GM21526 (cell line): ENCODE measurements around the gene VTI1A.

Experiments used
- ATAC-seq: cut with Tn5 transposase; IDR thresholded peaks from one replicate; pipeline ENCODE4 v1.9.1; 2021; ENCODE audit warnings: moderate library complexity; ENCODE audit not compliant: unreplicated experiment, low FRiP score

The VTI1A gene

DNA sequence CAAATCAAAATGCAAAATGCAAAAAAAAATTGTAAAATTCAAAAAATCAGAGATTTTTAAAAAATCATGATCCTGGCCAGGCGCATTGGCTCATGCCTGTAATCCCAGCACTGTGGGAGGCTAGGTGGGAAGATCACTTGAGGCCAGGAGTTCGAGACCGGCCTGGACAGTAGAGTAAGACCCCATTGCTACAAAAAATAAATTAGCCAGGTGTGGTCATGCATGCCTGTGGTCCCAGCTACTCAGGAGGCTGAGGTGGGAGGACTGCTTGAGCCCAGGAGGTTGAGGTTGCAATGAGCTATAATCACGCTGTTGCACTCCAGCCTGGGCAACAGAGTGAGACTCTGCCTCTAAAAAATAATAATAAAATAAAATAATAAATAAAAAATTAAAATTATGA lies 347.2 kb downstream of the VTI1A start:
- ATAC-seq, result no peak

- no peak for ATAC-seq
Measured at GRCh38 chr10:112795067-112795466, 348.1 kb downstream of the VTI1A start.

GRCh38 chr10:112797197-112797596 lies 350.2 kb downstream of the VTI1A start:
- no peak for ATAC-seq

- ATAC-seq, result no peak
Measured at GRCh38 chr10:112797855-112798254, 350.8 kb downstream of the VTI1A start.

GRCh38 chr10:112799038-112799437 lies 352.0 kb downstream of the VTI1A start:
- ATAC-seq, result no peak

- no peak for ATAC-seq
Measured at GRCh38 chr10:112799726-112800510, 352.9 kb downstream of the VTI1A start.

DNA sequence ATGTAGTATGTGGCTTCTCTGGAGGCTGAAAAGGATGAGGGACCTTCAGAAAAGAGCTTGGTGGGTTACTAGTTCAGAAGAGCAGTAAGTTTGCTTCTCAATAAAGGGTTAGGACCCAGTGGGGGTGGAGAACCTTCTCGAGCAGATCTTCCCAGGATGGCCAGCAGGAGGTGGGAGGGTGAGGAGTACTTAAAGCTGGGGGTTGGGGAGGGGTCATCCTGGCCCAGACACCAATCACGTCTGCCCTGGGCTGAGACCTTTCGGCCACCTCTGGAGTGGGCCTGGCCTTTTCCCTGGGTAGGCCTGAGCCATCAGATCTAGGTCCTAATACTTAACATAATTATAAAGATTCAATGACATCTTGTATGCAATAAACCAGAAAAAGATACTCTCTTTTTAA lies 354.0 kb downstream of the VTI1A start:
- no peak for ATAC-seq

DNA sequence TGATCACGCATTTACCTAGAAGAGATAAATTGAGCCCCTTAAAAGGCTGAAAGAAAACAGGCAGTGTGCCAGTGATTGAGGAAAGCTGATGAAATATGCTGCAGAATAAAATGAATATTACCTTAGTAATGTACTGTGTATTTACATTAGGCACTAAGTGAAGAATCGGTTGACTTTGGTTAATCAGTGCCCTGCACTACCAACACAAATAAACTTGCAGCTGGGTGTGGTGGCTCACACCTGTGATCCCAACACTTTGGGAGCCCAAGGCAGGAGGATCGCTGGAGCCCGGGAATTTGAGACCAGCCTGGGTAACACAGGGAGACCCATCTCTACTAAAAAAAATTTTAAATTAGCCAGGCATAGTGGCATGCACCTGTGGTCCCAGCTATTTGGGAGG lies 354.7 kb downstream of the VTI1A start:
- ATAC-seq, result no peak

DNA sequence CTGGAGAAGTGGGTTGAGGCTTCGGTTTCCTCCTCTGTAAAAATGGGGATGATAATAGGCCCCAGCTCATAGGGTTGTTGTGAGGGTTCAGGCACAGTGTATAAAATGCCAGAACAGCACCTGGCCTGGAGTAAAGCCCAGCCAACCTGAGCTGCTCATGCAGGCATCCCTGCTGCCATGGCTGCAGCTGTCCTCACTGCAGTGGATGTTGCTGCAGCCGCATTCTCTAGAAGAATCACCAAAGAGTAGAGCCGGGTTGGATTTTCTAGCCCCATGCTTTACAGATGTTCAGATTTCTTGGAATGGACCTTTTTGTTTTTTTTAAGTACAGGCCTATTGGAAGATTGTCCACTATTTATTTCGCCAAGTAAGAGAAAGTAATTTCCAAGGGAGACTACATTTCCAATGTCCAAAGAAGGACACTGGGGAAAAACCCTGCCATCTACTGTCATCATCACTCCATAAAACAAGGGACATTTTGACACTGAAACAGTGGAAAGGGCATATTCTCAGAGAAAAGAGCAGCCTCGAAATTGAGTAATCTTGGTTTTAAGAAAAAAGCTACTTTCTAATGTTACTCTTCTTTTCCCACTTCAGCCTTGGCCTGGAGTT lies 355.5 kb downstream of the VTI1A start:
- no peak for ATAC-seq

DNA sequence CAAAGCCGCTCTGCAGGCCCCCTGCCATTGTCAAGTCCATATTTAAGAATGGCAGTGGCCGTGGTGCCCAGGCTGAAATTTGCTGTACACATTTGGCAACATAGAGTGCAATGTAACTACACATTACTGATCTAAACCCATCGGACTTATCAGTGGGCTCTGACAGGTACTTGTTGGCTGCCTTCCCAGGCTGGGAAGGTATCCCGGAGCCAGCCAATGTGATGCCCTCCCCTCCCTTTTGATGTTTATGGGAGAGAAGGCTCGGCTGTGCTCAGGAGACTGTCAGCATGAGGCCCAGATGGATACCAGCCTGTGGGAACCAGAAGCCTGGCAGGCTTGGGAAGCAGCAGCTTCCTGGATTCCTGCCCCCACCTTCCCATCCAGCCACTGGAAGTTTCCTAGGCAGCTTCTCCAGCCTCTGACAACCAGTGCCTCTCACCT lies 357.0 kb downstream of the VTI1A start:
- no peak for ATAC-seq

GRCh38 chr10:112805254-112805590 lies 358.2 kb downstream of the VTI1A start:
- no peak for ATAC-seq

- ATAC-seq, result no peak
Measured at GRCh38 chr10:112805701-112806100, 358.7 kb downstream of the VTI1A start.

GRCh38 chr10:112807013-112807412 lies 360.0 kb downstream of the VTI1A start:
- no peak for ATAC-seq

DNA sequence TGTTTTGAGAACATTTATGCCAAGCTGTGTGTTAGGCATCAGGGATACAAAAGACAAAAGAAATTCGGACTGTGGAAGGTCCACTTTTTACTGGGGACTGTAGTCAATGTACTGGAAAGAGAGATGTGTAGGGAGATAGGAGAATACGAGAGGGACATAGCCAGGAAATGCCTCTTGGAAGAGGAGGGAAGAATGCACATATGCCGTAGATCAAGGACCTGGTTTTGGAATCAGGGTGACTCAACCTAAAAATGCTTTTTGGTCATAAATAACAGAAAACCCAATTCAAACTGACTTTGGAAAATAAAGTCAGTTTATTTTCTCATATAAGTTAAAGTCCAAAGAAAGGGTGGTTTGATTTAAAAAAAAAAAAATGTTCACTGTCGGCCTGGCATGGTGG lies 362.7 kb downstream of the VTI1A start:
- no peak for ATAC-seq

DNA sequence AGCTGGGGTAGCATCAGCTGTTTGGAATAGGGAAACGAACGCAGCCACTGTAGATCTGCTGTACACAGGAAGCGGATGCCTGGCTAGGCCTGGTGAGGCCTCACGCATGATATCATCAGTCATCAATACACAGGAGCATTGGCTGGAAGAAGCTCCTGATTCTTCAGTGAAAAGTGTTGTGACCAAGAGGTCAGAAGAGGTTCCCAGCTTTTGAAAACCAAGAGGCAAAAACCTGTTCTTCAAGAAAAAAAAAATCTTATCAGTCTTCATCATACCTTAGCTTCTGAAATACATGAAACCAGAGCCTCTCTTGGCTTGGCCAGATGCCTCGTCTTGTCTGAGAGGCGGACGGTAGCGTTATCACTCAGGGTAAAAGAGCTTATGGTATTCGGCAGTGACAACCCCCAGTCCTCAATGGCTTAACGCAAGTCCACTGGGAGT lies 363.7 kb downstream of the VTI1A start:
- no peak for ATAC-seq

DNA sequence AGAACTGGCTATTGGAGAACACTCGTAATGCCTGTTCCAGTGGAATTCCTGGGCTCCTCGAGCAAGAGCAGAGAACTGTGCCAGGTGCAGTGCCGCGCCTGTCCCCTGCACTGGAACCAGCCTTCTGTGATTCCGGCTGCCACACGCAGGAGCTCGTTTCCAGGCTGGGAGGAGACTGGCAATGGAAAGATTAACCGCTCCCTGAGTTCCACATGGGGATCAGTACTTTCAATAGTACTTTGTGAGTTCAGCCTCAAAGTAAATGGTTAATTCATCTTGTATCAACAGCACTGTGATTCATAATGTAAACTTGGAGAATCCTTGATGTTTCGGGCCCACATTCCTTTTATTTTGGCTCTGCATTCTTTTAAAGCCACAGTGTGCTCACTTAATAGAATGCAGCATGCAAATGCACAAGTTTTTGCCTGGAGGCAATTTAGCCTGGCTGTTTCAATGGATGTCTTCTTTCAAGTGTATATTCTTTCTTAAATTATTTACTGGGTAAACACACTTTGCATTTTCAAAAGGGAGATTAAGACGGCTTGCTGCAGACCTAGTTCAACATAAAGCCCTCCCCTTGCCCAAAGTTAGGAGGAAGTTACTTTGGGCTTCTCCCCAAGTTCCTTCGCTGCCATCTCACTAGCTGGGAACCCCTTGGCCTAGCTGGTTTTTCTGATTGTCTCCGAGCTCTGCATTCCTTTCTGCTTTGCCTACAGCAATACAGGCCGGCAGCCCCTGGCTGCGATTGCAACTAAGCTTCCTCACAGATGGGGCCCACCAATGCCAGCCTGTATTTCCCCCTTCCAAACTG lies 364.9 kb downstream of the VTI1A start:
- ATAC-seq, result no peak

GRCh38 chr10:112812586-112812985 lies 365.6 kb downstream of the VTI1A start:
- ATAC-seq, result no peak

GRCh38 chr10:112813866-112814591 lies 367.0 kb downstream of the VTI1A start:
- ATAC-seq, result no peak

- ATAC-seq, result no peak
Measured at GRCh38 chr10:112815269-112816032, 368.4 kb downstream of the VTI1A start.

- no peak for ATAC-seq
Measured at GRCh38 chr10:112816033-112816430, 369.0 kb downstream of the VTI1A start.
